ENCODE results near the gene DLG2.

The DLG2 gene

GRCh38 chr11:83826078-83826477, 1801.1 kb downstream of the DLG2 start:
- DNase-seq: no peak

- DNase-seq: no peak
Measured at GRCh38 chr11:83823461-83824025, 1803.6 kb downstream of the DLG2 start.

GRCh38 chr11:83819931-83820549, 1807.1 kb downstream of the DLG2 start:
- DNase-seq: peak in 2 of 56 donors; percentile 2 to 78

GRCh38 chr11:83818349-83818748, 1808.8 kb downstream of the DLG2 start:
- DNase-seq: no peak

- DNase-seq: no peak
Measured at GRCh38 chr11:83816572-83817187, 1810.5 kb downstream of the DLG2 start.

GRCh38 chr11:83815736-83816135, 1811.4 kb downstream of the DLG2 start:
- DNase-seq: no peak

- no peak for DNase-seq
Measured at GRCh38 chr11:83813296-83813695, 1813.8 kb downstream of the DLG2 start.

GRCh38 chr11:83809274-83809673, 1817.9 kb downstream of the DLG2 start:
- DNase-seq: no peak

- DNase-seq: no peak
Measured at GRCh38 chr11:83801799-83802198, 1825.3 kb downstream of the DLG2 start.

GRCh38 chr11:83793310-83793709, 1833.8 kb downstream of the DLG2 start:
- no peak for DNase-seq

GRCh38 chr11:83791557-83791956, 1835.6 kb downstream of the DLG2 start:
- DNase-seq: no peak

- no peak for DNase-seq
Measured at GRCh38 chr11:83785942-83786341, 1841.2 kb downstream of the DLG2 start.

GRCh38 chr11:83784419-83784818, 1842.7 kb downstream of the DLG2 start:
- no peak for DNase-seq

- DNase-seq: no peak
Measured at GRCh38 chr11:83782329-83782728, 1844.8 kb downstream of the DLG2 start.

GRCh38 chr11:83779876-83780275, 1847.3 kb downstream of the DLG2 start:
- no peak for DNase-seq

GRCh38 chr11:83778596-83778995, 1848.5 kb downstream of the DLG2 start:
- DNase-seq: no peak

GRCh38 chr11:83773950-83774880, 1852.9 kb downstream of the DLG2 start:
- no peak for DNase-seq

GRCh38 chr11:83768489-83768888, 1858.7 kb downstream of the DLG2 start:
- no peak for DNase-seq

GRCh38 chr11:83766932-83767331, 1860.2 kb downstream of the DLG2 start:
- no peak for DNase-seq

GRCh38 chr11:83764643-83765042, 1862.5 kb downstream of the DLG2 start:
- no peak for DNase-seq

- no peak for DNase-seq
Measured at GRCh38 chr11:83760932-83761331, 1866.2 kb downstream of the DLG2 start.

GRCh38 chr11:83759148-83759547, 1868.0 kb downstream of the DLG2 start:
- DNase-seq: no peak

Data from amygdala (tissue), 56 donors.